GM23338 (cell line): Measurements from ENCODE around the gene ACOXL. TPM values are rescaled to one million over a fixed set of nuclear protein-coding genes. Genes with fewer than 3 reads are reported as not detected.

ENCODE experiments used
- ATAC-seq: fragments of 200-7000 bp; cut with Tn5 transposase; 3 replicates; pipeline ENCODE4 v1.9.1; 2020
- DNase-seq: peaks from one replicate; pipeline ENCODE4 v3.0.0-alpha.2; 2015; ENCODE audit warnings: low spot score
- H2AFZ ChIP-seq: fragments of 200-600 bp; sonication (generic); 2 replicates; pipeline ENCODE4 v1.8.0; 2016; ENCODE audit warnings: antibody characterized with exemption, mild to moderate bottlenecking, moderate library complexity
- H3F3A ChIP-seq: fragments of 200-600 bp; sonication (generic); replicated peaks from 2 replicates; pipeline ENCODE4 v1.8.0; 2017; ENCODE audit warnings: antibody characterized with exemption, mixed run types, low read depth
- H3K27ac ChIP-seq: fragments of 200-600 bp; sonication (generic); 2 replicates; pipeline ENCODE4 v1.6.1; 2016; ENCODE audit warnings: low read depth
- H3K27me3 ChIP-seq: fragments of 200-600 bp; sonication (generic); 2 replicates; pipeline ENCODE4 v1.8.0; 2016; ENCODE audit warnings: mild to moderate bottlenecking, mixed run types, moderate library complexity; ENCODE audit not compliant: insufficient read depth
- H3K36me3 ChIP-seq: fragments of 200-600 bp; sonication (generic); 2 replicates; pipeline ENCODE4 v1.8.0; 2016; ENCODE audit warnings: mild to moderate bottlenecking; ENCODE audit not compliant: insufficient read depth
- H3K4me1 ChIP-seq: fragments of 200-600 bp; sonication (generic); 2 replicates; pipeline ENCODE4 v1.8.0; 2016; ENCODE audit warnings: mild to moderate bottlenecking, moderate library complexity; ENCODE audit not compliant: insufficient read depth
- H3K4me2 ChIP-seq: fragments of 200-600 bp; sonication (generic); 2 replicates; pipeline ENCODE4 v1.7.1; 2017; ENCODE audit warnings: mixed run types
- H3K4me3 ChIP-seq: fragments of 200-600 bp; sonication (generic); 2 replicates; pipeline ENCODE4 v1.6.1; 2016; ENCODE audit warnings: mixed run types
- H3K79me2 ChIP-seq: fragments of 200-600 bp; sonication (generic); replicated peaks from 2 replicates; pipeline ENCODE4 v1.8.0; 2017; ENCODE audit warnings: mild to moderate bottlenecking; ENCODE audit not compliant: insufficient read depth
- H3K9me2 ChIP-seq: fragments of 200-600 bp; sonication (generic); 2 replicates; pipeline ENCODE4 v1.8.0; 2017; ENCODE audit not compliant: insufficient read depth
- H4K20me1 ChIP-seq: fragments of 200-600 bp; sonication (generic); replicated peaks from 2 replicates; pipeline ENCODE4 v1.8.0; 2017; ENCODE audit warnings: mild to moderate bottlenecking; ENCODE audit not compliant: insufficient read depth
- H3K27ac Mint-ChIP-seq: 2 replicates; pipeline ENCODE4 v1.8.0; 2020; ENCODE audit warnings: inconsistent platforms, mild to moderate bottlenecking, moderate library complexity, mixed read lengths
- H3K27me3 Mint-ChIP-seq: 3 replicates; pipeline ENCODE4 v1.8.0; 2022; ENCODE audit warnings: low read depth, mild to moderate bottlenecking, moderate library complexity, mixed read lengths, inconsistent platforms; ENCODE audit not compliant: insufficient read depth, poor library complexity
- H3K36me3 Mint-ChIP-seq: 3 replicates; pipeline ENCODE4 v1.8.0; 2021; ENCODE audit warnings: low read depth, mild to moderate bottlenecking, inconsistent platforms, moderate library complexity, mixed read lengths
- H3K4me1 Mint-ChIP-seq: 3 replicates; pipeline ENCODE4 v1.8.0; 2020; ENCODE audit warnings: mild to moderate bottlenecking, inconsistent platforms, mixed read lengths
- H3K4me3 Mint-ChIP-seq: 3 replicates; pipeline ENCODE4 v1.8.0; 2021; ENCODE audit warnings: moderate library complexity, mild to moderate bottlenecking, inconsistent platforms, mixed read lengths
- H3K9me3 Mint-ChIP-seq: 3 replicates; pipeline ENCODE4 v1.8.0; 2020; ENCODE audit warnings: moderate library complexity, mild to moderate bottlenecking, inconsistent platforms, mixed read lengths
- CREB1 ChIP-seq: fragments of 250-450 bp; sonication (Bioruptor Pico); IDR thresholded peaks from 2 replicates; pipeline ENCODE4 v1.5.0; 2020; ENCODE audit warnings: low read depth, mild to moderate bottlenecking, moderate library complexity
- CTCF ChIP-seq, 2 experiments: fragments of 200-600 bp in 1 of 2; sonication (generic) in 1 of 2; conservative IDR thresholded peaks; 2 replicates each; pipeline versions ENCODE4 v1.5.1 to v1.6.1; 2016 to 2017; ENCODE audit warnings: antibody characterized with exemption in 2 of 2, low read depth in 2 of 2, mild to moderate bottlenecking in 2 of 2, moderate library complexity in 1 of 2
- EZH2phosphoT487 ChIP-seq: fragments of 200-600 bp; sonication (generic); IDR thresholded peaks from one replicate; pipeline ENCODE4 v1.8.1; 2018; ENCODE audit warnings: antibody characterized with exemption; ENCODE audit not compliant: unreplicated experiment
- JUNB ChIP-seq: IDR thresholded peaks from one replicate; pipeline ENCODE4 v1.6.1; 2016; ENCODE audit warnings: antibody characterized with exemption; ENCODE audit not compliant: unreplicated experiment
- POLR2AphosphoS5 ChIP-seq: IDR thresholded peaks from 2 replicates; pipeline ENCODE4 v1.6.1; 2016; ENCODE audit warnings: antibody characterized with exemption, low read depth
- ZNF331 ChIP-seq: fragments of 250-450 bp; sonication (Bioruptor Pico); IDR thresholded peaks from 2 replicates; pipeline ENCODE4 v1.5.0; 2020; ENCODE audit warnings: low read depth, mild to moderate bottlenecking, moderate library complexity
- ZNF462 ChIP-seq: fragments of 250-450 bp; sonication (Bioruptor Pico); IDR thresholded peaks from 2 replicates; pipeline ENCODE4 v1.5.0; 2020; ENCODE audit warnings: mild to moderate bottlenecking, moderate library complexity
- polyA plus RNA-seq: library from polyadenylated mRNA; unstranded; fragments of >200 nt; fragmentation: Nextera tagmentation; extraction: Ambion mirVana; gene quantifications from 2 replicates; pipeline ENCODE4 v1.2.1, GENCODE V29; 2016
- total RNA-seq: library from RNA; depleted of rRNA; stranded (reverse); fragments of >200 nt; shearing (Covaris generic); gene quantifications from 2 replicates; pipeline ENCODE4 v1.2.3, GENCODE V29; 2014

The ACOXL gene
- total and polyA plus RNA-seq, 2 experiments from 2014 or later: 9.0 to 14.7 TPM

- peaks cover 8% of the 10 kb centered on the region for H3K4me1 Mint-ChIP-seq
- TF ChIP-seq ZNF462 (no peak), ZNF331 (no peak), CREB1 (CRISPR knock-in tag) (no peak), CTCF (conservative IDR thresholded peaks at IDR 0.05; ENCODE audit: low read depth in 2 of 2) (no peak), JUNB (no peak), POLR2AphosphoS5 (no peak), EZH2phosphoT487 (no peak)
- H3K4me3 Mint-ChIP-seq: no peak overlapping the region
- no peaks in the 10 kb centered on the region for H3K9me3 Mint-ChIP-seq
- Histone ChIP-seq H4K20me1 (no peaks in the 10 kb centered on the region), H3K4me3 (no peak overlapping the region), H2AFZ (no peak overlapping the region), H3K36me3 (no peaks in the 10 kb centered on the region), H3K9me2 (no peaks in the 10 kb centered on the region), H3K4me2 (no peak overlapping the region), H3K79me2 (no peaks in the 10 kb centered on the region), H3K4me1 (no peaks in the 10 kb centered on the region), H3K27ac (no peak overlapping the region), H3F3A (no peaks in the 10 kb centered on the region), H3K27me3 (no peaks in the 10 kb centered on the region)
- H3K27me3 Mint-ChIP-seq: no peaks in the 10 kb centered on the region
- no peak for ATAC-seq
- H3K36me3 Mint-ChIP-seq: no peaks in the 10 kb centered on the region; the same call in 2 of the 3 replicates
- no peak overlapping the region for H3K27ac Mint-ChIP-seq
- DNase-seq: no peak
Measured at GRCh38 chr2:110990440-110990839, 258.1 kb downstream of the ACOXL start.
